ENCODE data around the gene EYA2.

DNA sequence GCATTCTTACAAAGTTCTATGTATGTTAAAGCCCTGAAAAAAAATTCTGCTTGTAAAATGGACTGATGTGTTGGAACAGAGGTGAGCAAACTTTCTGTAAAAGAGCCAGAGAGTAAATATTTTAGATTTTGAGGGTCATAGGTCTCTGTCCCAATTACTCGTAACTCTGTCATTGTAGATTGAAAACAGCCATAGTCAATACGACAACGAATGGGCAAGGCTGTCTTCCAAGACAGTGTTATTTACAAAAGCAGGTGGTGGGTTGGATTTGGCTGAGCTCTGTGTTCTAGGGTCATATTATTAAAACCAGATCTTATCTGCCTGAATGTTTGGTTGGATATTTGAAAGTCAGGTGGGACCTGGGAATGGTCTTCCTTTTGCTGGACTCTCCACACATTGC lies 135.2 kb downstream of the EYA2 start:
- TF ChIP-seq, protein P1, sequence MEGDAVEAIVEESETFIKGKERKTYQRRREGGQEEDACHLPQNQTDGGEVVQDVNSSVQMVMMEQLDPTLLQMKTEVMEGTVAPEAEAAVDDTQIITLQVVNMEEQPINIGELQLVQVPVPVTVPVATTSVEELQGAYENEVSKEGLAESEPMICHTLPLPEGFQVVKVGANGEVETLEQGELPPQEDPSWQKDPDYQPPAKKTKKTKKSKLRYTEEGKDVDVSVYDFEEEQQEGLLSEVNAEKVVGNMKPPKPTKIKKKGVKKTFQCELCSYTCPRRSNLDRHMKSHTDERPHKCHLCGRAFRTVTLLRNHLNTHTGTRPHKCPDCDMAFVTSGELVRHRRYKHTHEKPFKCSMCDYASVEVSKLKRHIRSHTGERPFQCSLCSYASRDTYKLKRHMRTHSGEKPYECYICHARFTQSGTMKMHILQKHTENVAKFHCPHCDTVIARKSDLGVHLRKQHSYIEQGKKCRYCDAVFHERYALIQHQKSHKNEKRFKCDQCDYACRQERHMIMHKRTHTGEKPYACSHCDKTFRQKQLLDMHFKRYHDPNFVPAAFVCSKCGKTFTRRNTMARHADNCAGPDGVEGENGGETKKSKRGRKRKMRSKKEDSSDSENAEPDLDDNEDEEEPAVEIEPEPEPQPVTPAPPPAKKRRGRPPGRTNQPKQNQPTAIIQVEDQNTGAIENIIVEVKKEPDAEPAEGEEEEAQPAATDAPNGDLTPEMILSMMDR (IDR thresholded peaks at IDR 0.05) = no peak
- TF ChIP-seq POLR2A (IDR thresholded peaks at IDR 0.05) = no peak
